ENCODE results near the gene WDR91.

WDR91 gene

DNA sequence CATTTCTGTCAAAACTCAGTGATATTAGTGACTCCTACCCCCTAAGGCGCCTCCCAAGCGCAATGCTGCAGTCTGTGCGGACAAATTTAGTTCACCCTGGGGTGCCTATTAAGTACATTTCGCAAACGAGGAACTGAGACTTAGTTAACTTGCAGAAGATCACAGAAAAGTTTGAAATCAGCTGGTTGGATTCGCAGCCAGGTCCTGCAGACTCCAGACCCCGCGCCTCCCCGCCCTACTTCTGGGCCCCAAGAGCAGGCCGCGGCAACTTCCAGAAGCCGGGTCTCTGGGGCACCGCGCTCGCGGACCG is 41.4 kb downstream of the WDR91 start:
- peaks cover 62% of the 10 kb centered on the region for H3K4me1 Mint-ChIP-seq (ENCODE audit: low read depth)
- no peaks in the 10 kb centered on the region for H3K27me3 Mint-ChIP-seq
- peak overlapping the region; percentile 95 for H3K4me3 Mint-ChIP-seq
- peak overlapping the region; percentile 98 for H3K27ac Mint-ChIP-seq
- peaks cover 55% of the 10 kb centered on the region for H3K36me3 Mint-ChIP-seq (ENCODE audit: low read depth)
- no peaks in the 10 kb centered on the region for H3K9me3 Mint-ChIP-seq
- DNase-seq = no peak

DNA sequence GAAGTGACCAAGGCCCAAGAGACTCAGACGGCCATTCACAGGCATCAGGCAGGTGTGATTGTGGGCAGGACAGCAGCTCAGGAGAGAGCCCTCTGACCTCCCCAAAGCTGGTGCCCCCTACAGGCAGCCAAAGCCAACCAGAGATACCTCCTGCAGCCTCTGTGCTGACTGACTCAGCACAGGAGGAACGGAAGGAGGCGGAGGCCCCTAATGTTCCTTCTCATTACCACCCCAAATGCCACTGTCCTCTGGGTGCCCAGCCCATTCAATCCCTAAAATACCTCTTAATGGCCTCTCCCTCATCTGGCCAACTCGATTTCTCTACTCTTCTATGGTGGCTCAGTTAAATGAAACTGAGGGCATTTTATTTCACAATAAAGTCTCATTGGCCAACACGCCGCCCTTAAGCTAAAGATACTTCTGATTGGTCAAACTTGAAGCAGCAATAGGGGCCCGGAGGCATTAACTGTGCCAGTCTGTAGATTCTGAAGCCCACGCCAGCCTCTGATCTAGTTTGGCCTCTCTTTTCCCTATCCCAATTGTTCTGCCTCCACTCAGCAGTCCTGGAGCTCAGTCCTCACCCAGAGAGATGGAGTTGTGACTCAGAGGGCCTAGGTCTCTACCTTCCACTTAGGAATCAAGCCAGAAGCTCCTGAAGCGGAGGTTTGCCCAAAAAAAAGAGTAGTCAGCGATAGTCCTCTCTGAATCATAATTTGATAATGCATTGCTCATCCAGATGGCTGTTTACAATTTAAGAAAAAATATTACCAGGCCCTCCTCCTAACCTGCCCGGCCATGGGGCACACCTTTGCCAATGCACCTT is 42.0 kb downstream of the WDR91 start:
- no peaks in the 10 kb centered on the region for H3K9me3 Mint-ChIP-seq
- H3K27ac Mint-ChIP-seq = peak overlapping the region; percentile 98
- peak; percentile 67 for DNase-seq
- peaks cover 60% of the 10 kb centered on the region for H3K36me3 Mint-ChIP-seq (ENCODE audit: low read depth)
- H3K4me1 Mint-ChIP-seq (ENCODE audit: low read depth) = peaks cover 62% of the 10 kb centered on the region
- no peaks in the 10 kb centered on the region for H3K27me3 Mint-ChIP-seq
- peak overlapping the region; percentile 95 for H3K4me3 Mint-ChIP-seq

DNA sequence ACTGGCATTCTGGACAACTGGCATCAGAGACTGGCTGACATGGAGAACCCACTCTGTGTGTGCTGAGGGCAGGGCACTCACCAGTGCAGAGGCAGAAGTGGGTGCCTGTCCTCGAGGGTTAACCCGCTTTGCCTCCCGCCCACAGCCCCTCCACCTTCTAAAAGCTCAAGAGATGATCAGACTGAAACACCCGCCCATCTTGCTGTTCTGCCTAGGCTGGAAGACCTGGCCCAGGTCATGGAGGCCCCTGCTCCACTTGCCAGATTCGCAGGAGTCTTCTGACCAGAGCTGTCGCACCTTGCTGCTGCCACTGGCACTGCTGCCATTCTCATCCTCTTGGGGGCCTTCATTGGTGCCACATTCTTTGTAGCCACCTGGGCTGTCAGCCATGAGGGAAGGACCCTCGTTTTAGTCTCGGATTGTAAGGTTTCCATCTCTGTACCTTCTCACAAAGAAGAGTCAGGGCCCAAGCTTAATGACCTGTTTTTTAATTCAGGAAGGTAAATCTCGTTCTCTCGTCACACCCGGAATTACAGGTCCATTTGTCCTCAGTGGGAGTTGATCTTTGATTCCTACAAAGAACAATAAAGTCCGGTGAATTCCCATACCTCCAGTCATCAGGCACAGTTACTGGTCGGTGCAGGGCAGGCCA is 42.7 kb downstream of the WDR91 start:
- Mint-ChIP-seq H3K9me3 (no peaks in the 10 kb centered on the region), H3K4me1 (ENCODE audit: low read depth) (peaks cover 66% of the 10 kb centered on the region), H3K27ac (peak overlapping the region; percentile 98), H3K4me3 (peak overlapping the region; percentile 95), H3K36me3 (ENCODE audit: low read depth) (peaks cover 68% of the 10 kb centered on the region), H3K27me3 (no peaks in the 10 kb centered on the region)
- no peak for DNase-seq

DNA sequence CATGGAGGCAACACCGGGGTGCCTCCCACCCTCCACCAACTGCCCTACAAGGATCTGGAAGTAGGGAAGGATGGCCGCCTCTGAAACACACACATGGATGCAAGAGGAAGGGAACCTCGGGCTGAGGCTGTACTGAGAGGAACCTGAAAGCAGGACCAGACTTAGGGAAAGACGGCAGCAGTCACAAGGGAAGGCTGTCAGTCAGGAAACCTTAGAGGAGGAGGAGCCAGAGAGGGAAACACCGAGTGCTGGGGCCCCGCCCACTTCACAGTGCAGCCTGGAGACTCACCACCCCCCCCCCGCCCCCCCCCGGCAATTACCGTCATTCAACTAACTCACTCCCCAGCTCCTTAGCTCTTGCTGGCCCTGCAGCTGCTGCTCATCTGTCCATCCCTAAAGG is 43.3 kb downstream of the WDR91 start:
- Mint-ChIP-seq H3K27me3 (no peaks in the 10 kb centered on the region), H3K4me1 (ENCODE audit: low read depth) (peaks cover 67% of the 10 kb centered on the region), H3K27ac (peak overlapping the region; percentile 98), H3K36me3 (ENCODE audit: low read depth) (peaks cover 73% of the 10 kb centered on the region), H3K9me3 (peaks cover under 1% of the 10 kb centered on the region), H3K4me3 (peak overlapping the region; percentile 95)
- DNase-seq = no peak

DNA sequence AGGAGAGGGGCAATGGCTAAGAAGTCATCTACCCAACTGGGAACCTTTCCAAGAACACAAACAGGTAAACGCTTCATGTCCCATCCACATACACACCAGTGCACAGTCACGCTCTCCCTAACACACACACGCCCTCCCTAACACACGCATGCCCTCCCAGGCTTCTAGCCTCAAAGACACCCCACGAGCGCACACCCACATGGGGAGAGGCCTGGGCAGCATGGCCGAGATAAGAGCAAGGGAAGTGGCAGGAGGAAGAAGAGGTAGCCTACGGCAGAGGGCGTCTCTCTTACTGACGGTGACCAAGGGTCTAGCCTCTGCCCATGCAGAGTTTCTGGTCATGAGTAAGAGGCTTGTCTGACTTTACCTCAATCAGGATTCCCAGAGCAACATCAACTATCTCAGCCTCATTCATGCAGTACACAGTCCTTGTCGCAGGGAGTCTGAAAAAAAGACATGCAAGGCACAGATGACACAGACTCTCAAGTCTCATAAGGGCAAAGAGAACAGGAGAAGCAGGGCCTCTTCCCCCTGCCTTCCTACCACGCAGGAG is 43.9 kb downstream of the WDR91 start:
- Mint-ChIP-seq H3K27me3 (no peaks in the 10 kb centered on the region), H3K36me3 (ENCODE audit: low read depth) (peaks cover 79% of the 10 kb centered on the region), H3K27ac (peak overlapping the region; percentile 90), H3K4me1 (ENCODE audit: low read depth) (peaks cover 69% of the 10 kb centered on the region), H3K9me3 (peaks cover 6% of the 10 kb centered on the region), H3K4me3 (peak overlapping the region; percentile 95)
- DNase-seq = no peak

DNA sequence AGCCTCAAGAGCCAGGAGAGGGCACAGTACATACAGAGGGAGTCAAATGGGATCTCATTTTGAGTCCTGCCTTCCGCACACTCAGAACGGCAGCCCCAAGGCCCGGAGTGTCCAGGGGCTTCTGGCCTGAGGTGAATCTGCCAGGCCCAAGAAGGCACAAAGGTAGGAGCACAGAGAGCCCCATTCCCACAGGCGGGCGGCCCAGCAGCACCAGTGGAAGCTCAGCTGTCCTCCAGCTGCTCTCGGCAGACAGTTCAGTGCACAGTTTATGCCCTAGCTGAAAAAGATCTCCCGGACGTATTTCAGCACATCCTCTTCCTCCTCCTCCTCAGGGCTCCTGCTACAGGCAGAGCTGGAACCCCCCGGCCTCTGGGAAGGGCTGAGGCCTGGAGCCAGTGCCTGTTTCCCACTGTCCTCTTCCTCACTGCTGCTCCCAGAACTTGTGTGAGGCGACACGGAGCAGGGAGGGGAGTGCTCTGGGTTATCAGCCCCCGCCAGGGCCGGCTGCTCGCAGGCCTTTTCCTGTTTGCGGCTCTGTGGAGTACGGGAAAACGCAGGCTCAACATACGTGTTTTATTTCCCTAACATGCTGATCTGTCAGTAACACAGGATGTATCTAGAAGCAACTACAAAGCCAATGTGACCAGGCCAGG is 44.9 kb downstream of the WDR91 start:
- Mint-ChIP-seq H3K36me3 (ENCODE audit: low read depth) (peaks cover 85% of the 10 kb centered on the region), H3K9me3 (peaks cover 14% of the 10 kb centered on the region), H3K27ac (peak overlapping the region; percentile 90), H3K4me1 (ENCODE audit: low read depth) (peaks cover 69% of the 10 kb centered on the region), H3K4me3 (peak overlapping the region; percentile 15), H3K27me3 (no peaks in the 10 kb centered on the region)
- no peak for DNase-seq

DNA sequence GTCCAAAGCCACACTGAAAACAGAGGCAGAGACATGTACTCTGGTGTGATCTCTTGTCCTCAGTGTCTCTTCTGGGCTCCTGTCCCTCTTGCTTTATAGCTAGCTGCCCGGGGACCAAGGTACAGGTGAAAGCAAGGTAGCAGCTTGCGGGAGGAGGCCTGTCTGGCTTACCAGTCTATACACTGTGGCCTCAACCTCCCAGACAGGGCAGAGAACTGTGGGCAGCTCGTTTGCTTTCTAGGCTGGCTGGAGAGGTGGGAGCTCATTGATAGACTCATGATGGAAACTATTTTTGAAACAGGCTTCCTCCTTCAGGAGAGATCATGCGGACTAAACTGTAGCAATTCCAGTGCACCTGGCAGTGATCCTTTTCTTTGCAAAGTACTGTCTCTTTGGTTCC is 45.5 kb downstream of the WDR91 start:
- Mint-ChIP-seq H3K27ac (peak overlapping the region; percentile 90), H3K9me3 (peaks cover 15% of the 10 kb centered on the region), H3K36me3 (ENCODE audit: low read depth) (peaks cover 91% of the 10 kb centered on the region), H3K27me3 (no peaks in the 10 kb centered on the region), H3K4me1 (ENCODE audit: low read depth) (peaks cover 72% of the 10 kb centered on the region), H3K4me3 (no peak overlapping the region)
- no peak for DNase-seq

DNA sequence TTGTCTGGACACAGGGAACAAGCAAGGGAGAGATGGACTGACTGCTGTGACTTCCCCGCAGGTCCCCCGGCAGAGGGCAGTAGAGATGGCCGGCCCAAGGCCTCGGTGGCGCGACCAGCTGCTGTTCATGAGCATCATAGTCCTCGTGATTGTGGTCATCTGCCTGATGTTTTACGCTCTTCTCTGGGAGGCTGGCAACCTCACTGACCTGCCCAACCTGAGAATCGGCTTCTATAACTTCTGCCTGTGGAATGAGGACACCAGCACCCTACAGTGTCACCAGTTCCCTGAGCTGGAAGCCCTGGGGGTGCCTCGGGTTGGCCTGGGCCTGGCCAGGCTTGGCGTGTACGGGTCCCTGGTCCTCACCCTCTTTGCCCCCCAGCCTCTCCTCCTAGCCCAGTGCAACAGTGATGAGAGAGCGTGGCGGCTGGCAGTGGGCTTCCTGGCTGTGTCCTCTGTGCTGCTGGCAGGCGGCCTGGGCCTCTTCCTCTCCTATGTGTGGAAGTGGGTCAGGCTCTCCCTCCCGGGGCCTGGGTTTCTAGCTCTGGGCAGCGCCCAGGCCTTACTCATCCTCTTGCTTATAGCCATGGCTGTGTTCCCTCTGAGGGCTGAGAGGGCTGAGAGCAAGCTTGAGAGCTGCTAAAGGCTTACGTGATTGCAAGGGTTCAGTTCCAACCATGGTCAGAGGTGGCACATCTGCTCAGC is 46.8 kb downstream of the WDR91 start:
- H3K27ac Mint-ChIP-seq = peak overlapping the region; percentile 67
- DNase-seq = no peak
- H3K4me1 Mint-ChIP-seq (ENCODE audit: low read depth) = peaks cover 79% of the 10 kb centered on the region
- H3K36me3 Mint-ChIP-seq (ENCODE audit: low read depth) = peaks cover 97% of the 10 kb centered on the region
- H3K4me3 Mint-ChIP-seq = no peak overlapping the region
- H3K9me3 Mint-ChIP-seq = peaks cover 15% of the 10 kb centered on the region
- H3K27me3 Mint-ChIP-seq = no peaks in the 10 kb centered on the region

DNA sequence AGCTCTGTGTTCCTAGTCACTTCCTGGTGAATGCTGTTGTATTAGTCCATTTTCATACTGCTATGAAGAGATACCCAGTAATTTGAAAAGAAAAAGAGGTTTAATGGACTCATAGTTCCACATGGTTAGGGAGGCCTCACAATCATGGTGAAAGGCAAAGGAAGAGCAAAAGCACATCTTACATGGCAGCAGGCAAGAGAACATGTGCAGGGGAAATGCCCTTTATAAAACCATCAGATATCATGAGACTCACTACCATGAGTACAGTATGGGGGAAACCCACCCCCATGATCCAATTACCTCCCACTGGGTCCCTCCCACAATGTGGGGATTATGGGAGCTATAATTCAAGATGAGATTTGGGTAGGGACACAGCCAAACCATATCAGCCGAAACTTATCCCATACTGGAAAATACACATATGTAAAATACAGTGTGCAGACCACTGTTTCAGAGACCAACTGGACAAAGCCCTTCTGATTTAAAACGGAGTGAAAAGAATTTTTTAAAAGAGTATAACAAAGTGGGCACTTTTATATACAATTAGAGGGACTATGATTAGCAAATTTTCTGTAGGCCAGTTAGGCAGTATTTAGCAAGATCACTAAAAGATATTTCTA is 48.8 kb downstream of the WDR91 start:
- DNase-seq = no peak
- peaks cover 17% of the 10 kb centered on the region for H3K9me3 Mint-ChIP-seq
- peaks cover 96% of the 10 kb centered on the region for H3K36me3 Mint-ChIP-seq (ENCODE audit: low read depth)
- H3K4me1 Mint-ChIP-seq (ENCODE audit: low read depth) = peaks cover 73% of the 10 kb centered on the region
- H3K4me3 Mint-ChIP-seq = no peak overlapping the region
- peak overlapping the region; percentile 92 for H3K27ac Mint-ChIP-seq
- H3K27me3 Mint-ChIP-seq = no peaks in the 10 kb centered on the region

DNA sequence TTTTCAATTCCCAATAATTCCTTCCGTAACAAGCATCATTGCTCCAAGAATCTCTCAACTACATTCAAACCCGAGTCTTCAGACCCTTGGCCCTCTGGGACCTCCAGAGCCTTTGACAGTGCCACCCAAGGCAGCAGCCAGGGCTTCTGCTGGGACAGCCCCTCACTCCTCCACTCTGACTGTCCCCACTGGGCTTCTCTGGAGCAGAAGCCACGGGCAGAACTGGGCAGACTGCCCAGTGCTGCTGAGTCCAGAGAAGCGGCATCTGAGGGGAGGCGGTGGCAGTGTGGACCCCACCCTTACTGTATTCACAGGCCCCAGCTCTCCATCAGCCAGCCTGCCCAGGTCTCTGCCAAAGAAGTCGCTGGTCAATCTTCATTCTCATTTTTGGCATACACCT is 49.7 kb downstream of the WDR91 start:
- H3K4me1 Mint-ChIP-seq (ENCODE audit: low read depth) = peaks cover 72% of the 10 kb centered on the region
- peaks cover 25% of the 10 kb centered on the region for H3K9me3 Mint-ChIP-seq
- peak overlapping the region; percentile 92 for H3K27ac Mint-ChIP-seq

DNA sequence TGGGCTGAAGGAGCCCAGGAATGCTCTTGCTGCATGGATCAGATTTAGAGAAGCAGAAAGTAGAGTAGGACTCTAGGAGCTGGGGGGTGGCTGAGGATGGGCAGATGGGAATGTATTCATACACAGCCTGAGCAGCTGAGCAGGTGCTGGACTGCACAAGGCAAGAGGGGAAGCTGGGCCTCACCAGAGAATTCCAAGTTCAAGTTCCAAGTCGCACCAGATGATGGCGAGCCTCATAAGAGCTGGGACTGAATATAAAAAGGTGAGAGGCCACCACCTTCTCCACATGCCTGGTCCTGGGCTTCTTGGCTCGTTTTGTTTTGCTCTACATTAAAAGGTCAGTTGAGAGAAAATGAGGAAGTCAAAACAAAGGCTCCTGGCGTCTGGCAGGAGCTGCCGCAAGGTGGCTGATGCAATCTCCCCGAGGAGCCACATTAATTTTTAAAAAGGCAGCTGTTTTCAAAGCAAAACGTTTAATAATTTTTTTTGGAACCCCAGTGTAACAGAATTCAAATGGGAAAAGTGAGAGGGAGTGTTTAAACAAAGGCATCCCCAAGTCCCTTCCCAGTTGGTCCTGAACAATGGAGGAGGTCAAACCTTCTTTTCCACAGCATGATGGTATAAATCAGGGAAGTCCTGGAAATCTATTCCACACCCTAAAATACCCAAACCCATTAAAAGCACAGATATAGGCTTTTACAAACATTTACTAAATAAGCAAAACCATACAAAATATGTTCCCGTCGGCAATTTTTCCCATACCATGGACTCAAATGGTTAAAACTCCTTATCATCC is 50.3 kb downstream of the WDR91 start:
- H3K36me3 Mint-ChIP-seq (ENCODE audit: low read depth) = peaks cover 96% of the 10 kb centered on the region
- no peaks in the 10 kb centered on the region for H3K27me3 Mint-ChIP-seq
- DNase-seq = no peak
- H3K4me1 Mint-ChIP-seq (ENCODE audit: low read depth) = peaks cover 66% of the 10 kb centered on the region
- no peak overlapping the region for H3K4me3 Mint-ChIP-seq
- H3K9me3 Mint-ChIP-seq = peaks cover 31% of the 10 kb centered on the region
- peak overlapping the region; percentile 92 for H3K27ac Mint-ChIP-seq

More for the DNA sequence above, 49.7 kb downstream of the WDR91 start:
- no peak overlapping the region for H3K4me3 Mint-ChIP-seq
- DNase-seq = no peak
- peaks cover 96% of the 10 kb centered on the region for H3K36me3 Mint-ChIP-seq (ENCODE audit: low read depth)
- no peaks in the 10 kb centered on the region for H3K27me3 Mint-ChIP-seq

DNA sequence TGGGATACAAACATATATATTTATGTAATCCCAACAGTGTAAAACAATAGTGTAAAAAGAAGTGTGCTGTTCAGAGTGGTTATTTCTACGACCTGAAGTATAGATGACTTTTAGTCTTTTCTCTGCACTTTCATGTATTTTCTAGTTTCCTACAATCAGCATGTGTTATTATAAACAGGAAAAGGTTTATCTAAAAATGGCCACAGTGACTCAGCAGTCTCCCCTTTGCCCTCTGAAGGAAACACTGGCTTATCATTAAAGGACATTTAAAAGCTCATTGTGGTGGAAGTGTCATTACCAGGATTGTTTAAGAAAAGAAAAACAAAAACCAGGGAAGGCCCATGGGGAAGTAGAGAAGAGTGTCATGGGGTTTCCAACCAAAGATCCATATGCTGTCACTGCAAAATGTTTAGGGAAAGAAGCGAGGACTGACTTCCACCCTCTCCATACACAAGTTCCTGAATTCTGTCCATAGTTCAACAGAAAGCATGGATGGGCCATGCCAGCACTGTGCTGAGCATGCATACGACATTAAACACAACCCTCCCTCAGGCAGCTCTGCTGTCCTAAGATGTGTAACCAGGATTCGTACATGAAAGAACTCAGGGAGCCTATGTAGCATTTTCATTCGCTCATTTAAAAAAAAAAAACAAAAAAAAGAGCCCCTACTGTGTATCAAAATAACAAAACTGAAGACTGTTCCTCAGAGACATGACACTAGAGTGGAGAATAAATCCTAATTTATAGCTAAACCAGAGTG is 51.0 kb downstream of the WDR91 start:
- peaks cover 96% of the 10 kb centered on the region for H3K36me3 Mint-ChIP-seq (ENCODE audit: low read depth)
- H3K27ac Mint-ChIP-seq = peak overlapping the region; percentile 92
- H3K9me3 Mint-ChIP-seq = peaks cover 38% of the 10 kb centered on the region
- H3K4me1 Mint-ChIP-seq (ENCODE audit: low read depth) = peaks cover 59% of the 10 kb centered on the region
- H3K4me3 Mint-ChIP-seq = no peak overlapping the region
- H3K27me3 Mint-ChIP-seq = no peaks in the 10 kb centered on the region
- no peak for DNase-seq

Measured in activated T-cell treated with anti-CD3 and anti-CD28 coated beads, Interleukin-2, amount 50 U/mL, for 24 hours (primary cell).